RCC 7860 (cell line): Measurements from ENCODE around the gene SPDYE2B.
A peak's percentile ranks its signal among the peaks of the same experiment; 100 is the strongest.
"Not testable (repeated sequence)": the region's sequence is repeated elsewhere in the genome, so short reads cannot be mapped to it uniquely, and the experiment has no call there.

Experiments
- DNase-seq: peaks from one replicate; pipeline ENCODE4 v3.0.0-alpha.2; 2015; ENCODE audit warnings: low spot score
- FAIRE-seq: peaks from 2 replicates; lab custom pipeline; 2012; peaks lifted over from hg19 to GRCh38; lab: Jason Lieb, UNC

SPDYE2B gene, protein sequence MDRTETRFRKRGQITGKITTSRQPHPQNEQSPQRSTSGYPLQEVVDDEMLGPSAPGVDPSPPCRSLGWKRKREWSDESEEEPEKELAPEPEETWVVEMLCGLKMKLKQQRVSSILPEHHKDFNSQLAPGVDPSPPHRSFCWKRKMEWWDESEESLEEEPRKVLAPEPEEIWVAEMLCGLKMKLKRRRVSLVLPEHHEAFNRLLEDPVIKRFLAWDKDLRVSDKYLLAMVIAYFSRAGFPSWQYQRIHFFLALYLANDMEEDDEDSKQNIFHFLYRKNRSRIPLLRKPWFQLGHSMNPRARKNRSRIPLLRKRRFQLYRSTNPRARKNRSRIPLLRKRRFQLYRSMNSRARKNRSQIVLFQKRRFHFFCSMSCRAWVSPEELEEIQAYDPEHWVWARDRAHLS

DNA sequence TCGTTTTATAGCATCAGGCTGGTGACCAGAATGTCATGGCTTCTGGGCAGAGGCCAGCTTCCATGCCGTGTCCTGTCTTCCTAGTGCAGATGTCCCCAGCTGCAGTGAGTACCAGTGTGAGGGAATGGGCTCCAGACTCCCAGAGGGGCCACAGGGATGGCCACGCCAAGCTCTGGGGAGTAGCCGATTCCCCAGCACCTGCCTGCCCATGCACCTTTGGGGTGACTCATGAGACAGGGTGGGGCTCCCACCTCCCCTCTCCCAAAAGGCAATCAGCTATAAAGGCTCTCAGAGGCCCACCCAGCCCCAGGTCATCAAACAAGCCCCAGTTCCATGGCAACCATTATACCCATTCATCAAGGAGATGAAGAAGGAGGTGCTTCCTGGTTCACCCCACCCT, at the start of gene SPDYE2B:
SPDYE2B (plus strand) TSS at position 396 of the 400 bp plus-strand sequence. CDS start 2,030 bp downstream, outside the sequence.
- not testable (repeated sequence) for FAIRE-seq

DNA sequence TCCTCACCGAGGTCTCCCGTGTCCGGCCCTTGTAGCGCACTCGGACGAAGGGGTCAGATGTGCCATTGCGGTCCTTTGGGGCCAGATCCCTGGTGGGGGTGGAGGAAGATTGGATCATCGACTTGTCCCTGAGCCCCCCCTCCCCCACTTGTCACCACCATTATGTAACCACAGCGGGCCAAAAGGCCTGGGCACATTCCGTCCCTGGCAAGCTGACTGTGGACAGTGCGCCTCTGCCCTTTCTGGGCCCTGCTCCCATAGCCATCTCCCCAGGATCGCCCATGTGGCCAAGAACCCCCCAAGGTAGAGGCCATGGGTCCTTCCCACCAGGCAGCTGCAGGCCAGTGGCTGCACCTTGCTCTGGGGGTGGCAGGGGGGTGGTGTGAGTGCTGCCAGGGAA, 47.8 kb upstream of the SPDYE2B start:
- FAIRE-seq, DNase-seq: not testable (repeated sequence)

More for the DNA sequence above, at the start of gene SPDYE2B:
- DNase-seq: not testable (repeated sequence)

DNA sequence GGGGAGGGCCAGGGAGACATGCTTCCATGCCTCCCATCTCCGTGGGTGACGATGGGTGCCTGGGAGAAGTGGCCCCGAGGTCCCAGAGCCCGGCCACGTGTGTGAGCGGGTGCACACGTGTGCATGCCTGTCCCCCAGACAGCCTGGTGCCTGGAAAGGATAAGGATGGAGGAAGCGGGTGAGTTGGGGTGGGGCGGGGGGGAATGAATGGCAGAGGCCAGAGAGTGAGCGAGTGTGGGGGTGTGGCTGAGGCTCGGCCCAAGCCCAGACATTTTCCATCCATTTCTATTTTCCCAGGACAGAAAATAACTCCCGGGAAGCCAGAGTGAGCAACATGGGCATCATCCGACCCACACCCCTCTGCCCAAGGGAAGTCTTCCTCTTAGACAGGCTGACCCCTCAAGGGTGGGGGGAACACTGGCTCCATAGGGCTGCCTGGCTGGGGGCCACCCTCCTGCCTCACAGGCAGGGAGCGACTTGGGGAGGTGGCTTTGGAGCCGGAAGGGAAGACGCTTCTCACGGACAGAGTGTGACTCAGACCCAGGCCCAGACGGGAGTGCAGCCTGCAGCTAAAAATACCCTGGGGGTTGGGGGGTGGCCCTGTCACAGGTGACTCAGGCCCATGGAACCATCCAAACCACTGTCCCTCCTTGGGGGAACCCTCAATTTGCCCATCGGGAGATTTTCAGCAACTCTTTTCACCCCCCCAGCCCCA, 45.5 kb upstream of the SPDYE2B start:
- DNase-seq: not testable (repeated sequence)
- FAIRE-seq: peak; percentile 52

DNA sequence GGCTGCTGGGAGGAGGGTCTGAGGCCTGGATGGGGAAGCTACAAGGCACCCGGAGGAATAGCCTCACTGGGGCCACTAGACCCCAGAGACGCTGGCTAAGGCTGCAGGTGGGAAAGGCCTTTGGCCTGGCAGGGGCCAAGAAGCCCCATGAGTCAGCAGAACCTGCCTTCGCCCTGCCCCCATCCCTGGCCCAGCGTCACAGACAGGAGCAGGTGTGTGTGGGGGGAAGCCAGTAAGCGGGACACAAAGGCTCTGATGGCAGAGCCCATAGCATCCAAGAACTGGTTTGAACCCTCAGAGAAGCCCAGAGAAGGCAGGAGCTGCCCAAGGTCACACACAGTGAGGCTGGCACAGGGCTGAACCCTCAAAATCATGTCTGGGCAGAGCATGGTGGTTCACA, 43.3 kb upstream of the SPDYE2B start:
- DNase-seq, FAIRE-seq: not testable (repeated sequence)

DNA sequence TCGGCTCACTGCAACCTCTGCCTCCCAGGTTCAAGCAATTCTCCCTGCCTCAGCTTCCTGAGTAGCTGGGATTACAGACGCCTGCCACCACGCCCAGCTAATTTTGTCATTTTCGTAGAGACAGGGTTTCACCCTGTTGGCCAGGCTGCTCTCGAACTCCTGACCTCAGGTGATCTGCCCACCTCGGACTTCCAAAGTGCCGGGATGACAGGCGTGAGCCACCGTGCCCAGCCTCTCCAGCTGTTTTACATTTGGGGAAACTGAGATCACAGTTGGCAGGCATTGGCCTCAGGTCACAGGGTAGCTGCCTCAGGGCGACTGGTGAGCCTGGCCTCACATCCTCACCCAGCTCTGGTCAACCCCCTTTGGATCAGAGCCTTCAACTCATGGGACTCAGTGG, 40.4 kb upstream of the SPDYE2B start:
- FAIRE-seq, DNase-seq: not testable (repeated sequence)

DNA sequence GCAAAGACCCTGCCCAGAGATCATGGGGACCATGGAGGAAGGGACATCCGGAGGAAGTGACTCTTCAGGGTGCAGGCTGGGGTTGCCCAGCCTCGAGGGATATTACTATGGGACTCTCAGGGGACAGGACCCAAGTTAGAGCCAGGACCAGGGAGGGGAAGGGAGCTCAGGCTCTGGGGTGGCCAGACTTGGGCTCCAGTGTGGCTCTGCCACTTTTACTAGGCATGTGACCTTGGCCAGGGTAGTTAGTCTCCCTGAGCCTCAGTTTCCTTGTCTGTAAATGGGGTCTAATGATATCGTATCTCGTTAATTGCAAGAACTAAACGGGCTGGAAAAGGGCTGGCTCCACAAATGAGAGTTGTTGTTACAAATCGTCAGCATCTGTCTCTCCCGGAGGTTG, 39.7 kb upstream of the SPDYE2B start:
- FAIRE-seq: not testable (repeated sequence)

DNA sequence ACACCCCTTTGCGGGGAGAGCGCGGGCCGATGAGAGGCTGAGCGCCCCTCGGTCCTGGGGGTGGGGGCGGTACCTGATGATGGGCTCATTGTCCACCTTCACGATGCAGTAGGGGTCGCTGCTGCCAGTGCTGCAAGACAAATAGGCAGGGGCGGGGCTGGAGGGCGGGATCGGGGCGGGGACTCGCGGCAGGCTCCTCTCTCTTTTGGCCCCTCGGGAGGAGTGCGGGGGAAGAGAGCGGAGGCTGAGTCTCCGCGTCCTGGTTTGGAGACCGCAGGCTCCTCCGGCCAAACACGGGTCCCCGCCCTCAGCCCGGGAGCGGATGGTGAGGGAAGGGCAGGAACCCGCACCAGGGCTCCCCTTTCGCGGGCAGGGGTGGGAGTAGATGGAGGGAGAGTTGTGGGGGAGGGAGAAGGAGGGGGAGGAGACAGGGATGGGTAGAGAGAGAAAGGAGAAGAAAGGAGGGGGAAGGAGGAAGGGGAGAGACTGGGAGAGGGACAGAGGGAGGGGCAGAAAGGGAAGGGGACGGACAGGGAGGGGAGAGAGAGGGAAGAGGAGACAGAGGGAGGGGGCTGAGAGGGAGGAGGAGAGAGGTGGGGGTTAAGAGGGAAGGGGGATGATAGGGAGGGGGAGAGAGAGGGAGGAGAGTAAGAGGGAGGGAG, 39.0 kb upstream of the SPDYE2B start:
- DNase-seq, FAIRE-seq: not testable (repeated sequence)

More for the DNA sequence above, 39.7 kb upstream of the SPDYE2B start:
- not testable (repeated sequence) for DNase-seq

DNA sequence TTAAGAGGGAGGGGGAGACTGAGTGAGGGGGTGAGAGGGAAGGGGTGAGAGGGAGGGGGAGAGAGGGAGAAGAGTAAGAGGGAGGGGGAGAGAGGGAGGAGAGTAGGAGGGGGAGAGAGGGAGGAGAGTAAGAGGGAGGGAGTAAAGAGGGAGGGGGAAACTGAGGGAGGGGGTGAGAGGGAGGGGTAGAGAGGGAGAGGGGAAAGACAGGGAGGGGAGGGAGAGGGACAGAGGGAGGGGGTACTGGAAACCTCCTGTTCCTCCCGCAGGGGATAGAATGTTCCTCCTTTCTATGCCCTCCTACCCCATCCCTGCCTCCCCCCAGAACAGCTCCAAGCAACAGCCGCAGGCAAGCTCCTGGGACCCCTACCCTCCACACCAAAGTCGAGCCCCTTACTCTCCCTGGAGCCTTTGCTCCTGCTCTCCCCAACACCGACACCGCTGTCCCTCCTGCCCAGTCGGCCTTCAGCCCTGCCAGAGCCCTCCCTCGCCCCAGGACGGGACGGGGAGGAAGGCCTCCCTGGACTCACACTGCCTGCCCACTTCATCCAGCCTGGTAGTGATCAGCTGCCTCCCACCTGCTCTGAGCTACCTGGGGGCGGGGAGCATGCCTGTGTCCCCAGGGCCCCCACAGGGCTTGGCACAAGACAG, 38.3 kb upstream of the SPDYE2B start:
- not testable (repeated sequence) for FAIRE-seq, DNase-seq

DNA sequence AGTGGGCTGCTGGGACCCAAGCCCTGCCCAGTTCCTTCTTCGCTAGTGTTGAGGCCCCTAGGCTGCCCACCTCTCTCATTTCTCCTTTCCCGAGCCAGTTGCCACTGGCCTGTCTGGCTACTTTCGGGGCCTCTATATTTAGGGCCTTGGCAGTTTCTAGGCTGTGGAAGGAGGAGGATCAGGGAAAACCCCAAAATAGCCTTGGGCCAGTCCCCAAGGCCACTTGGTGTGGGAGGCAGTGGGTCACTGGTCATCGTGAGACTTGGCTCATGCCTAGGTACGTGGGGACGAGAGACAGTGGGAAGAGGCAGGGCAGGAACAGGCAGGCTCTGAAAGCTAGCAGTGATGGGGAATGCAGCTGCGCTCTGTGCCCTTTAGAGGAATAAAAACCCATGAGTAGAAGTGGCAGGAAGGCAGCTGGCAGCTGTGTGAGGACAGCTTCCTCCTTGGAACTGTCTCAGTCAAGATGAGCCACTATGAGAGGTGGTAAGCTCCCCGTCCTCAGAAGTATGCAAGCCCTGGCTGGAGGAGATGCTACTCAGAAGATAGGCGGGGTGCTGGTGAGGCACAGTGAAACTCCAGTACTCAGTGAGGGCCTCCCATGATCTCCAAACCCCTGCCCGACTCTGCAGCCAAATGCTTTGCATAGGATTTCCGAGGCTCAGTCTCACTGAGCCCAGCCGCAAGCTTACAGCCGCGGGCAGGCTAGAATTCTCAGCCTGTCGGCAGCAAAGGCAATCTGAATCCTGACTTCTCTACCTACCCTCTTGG, 36.4 kb upstream of the SPDYE2B start:
- not testable (repeated sequence) for DNase-seq, FAIRE-seq

DNA sequence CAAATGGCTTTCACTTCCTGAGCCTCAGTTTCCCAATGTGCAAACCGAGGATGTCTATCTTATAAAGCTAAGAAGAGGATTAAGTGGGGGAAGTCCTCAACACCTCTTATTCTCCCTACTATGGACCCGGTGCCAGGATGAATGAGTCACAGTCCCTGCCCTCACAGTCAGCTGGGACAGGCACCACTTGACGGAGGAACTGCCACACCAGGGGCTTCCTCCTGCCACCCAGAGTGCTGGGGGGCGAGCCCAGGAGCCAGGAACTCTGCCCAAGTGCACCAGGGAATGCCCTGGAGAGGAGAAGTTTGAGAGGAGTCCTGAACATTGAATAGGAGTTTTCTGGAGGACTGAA, 35.8 kb upstream of the SPDYE2B start:
- FAIRE-seq, DNase-seq: not testable (repeated sequence)

DNA sequence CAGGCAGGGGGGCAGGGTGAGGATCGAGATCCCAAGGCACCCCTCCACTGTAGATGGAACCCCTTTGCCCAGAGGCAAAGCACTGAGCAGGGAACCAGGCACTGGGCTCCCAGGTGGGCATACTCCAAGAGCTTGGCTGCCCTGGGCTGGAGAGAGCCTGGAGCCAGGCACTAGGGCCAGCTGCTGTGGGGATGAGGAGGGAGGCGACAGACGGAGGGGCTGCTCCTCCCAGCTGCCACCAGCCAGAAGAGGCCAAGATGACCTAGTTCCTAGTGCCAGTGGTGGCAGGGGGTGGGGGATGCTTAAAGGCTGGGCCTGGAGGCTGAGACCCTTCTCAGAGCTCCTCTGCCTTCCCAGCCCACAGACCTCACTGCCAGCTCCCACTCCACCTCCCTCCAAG, 35.2 kb upstream of the SPDYE2B start:
- not testable (repeated sequence) for FAIRE-seq, DNase-seq

DNA sequence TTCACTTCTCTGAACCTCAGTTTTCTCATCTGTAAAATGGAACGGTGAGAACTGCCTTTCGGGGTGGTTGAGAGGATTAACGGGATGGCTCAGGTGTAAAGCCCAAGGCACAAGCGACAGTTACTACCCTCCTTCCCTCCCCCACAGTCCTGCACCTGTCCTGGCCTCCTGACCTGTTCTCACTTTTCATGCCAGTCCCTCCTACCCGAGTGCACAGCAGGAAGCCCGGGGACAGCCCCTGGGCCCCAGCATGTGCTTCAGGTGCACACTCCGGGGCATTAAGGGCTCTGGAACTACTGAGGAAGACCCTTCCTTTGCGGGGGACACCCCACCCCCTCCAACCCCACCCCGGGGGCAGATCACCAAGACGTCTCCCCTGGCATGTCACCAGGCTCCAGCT, 34.2 kb upstream of the SPDYE2B start:
- FAIRE-seq, DNase-seq: not testable (repeated sequence)

DNA sequence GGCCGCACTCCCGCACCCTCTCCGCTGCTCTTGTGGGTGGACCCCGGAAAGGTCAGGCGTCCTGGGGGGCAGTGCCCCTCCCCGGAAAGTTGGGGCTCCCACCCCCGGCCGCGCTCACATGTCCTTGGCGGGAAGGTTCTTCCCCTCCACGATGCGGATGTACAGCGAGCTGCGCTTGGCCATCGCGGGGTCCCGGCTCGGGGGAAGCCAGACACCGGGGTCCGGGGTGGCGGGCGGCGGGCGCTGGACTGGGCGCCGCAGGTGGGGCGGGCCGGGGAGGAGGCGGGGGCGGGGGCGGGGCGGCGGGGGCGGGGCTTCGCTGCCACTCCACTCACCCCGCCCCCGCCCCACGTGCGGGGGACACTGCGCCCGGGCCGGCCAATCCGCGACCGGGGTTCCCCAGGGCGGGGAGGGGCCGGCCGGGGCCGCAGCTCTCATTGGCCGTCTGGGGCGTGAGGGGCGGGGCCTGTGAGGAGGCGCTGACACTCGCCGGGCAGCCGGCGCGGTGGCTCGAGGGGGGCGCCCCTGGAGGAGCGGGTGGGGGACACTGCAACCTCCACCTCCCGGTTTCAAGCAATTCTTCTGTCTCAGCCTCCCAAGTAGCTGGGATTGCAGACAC, 33.5 kb upstream of the SPDYE2B start, which contains the start of gene RASA4:
RASA4 (minus strand) TSS at position 250 of the 619 bp plus-strand sequence; CDS start at position 183, 67 bp downstream.
- not testable (repeated sequence) for FAIRE-seq, DNase-seq

DNA sequence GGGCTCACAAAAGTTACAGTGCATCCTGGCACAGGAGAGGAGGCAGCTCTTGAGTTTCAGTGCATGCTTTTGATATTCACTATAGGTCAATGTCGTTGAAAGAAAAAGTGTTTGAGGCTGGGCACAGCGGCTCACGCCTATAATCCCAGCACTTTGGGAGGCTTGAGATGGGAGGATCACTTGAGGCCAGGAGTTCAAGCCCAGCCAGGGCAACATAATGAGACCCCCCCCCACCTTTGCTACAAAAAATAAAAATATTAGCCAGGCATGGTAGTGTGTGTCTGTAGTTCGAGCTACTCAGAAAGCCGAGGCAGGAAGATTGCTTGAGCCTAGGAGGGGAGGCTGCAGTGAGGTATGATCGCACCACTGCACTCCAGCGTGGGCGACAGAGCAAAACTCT, 32.0 kb upstream of the SPDYE2B start:
- not testable (repeated sequence) for DNase-seq, FAIRE-seq

DNA sequence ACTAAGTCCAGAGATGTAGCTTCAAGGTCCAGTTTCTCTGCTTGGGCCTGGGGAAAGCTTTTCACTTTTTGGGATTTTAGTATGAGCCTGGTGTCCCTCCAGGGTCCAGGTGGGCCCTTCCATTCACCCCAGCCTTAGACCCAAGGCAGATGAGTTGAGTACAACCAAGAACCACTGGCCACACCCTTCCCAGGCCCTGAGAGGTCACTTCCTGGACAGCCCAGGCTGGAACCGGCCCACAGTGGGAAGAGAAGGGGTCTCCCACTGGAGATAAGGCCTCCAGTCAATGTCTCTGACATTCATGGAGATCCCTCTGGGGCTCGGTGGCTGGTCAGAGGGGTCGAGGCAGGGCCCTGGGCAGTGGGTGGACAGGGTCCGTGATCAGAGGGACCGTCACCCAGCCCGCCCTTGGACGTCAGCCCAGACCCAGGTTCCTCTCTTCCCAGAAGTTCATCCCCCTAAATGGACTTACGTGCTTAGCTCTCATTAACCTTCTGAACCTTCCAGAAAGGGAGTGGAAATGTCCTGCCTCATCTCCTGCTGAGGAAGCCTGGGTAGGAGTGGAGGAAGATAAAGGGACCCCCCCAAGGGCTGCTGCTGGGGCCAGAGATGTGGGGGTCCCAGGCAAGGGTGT, 22.7 kb upstream of the SPDYE2B start:
- FAIRE-seq, DNase-seq: not testable (repeated sequence)

DNA sequence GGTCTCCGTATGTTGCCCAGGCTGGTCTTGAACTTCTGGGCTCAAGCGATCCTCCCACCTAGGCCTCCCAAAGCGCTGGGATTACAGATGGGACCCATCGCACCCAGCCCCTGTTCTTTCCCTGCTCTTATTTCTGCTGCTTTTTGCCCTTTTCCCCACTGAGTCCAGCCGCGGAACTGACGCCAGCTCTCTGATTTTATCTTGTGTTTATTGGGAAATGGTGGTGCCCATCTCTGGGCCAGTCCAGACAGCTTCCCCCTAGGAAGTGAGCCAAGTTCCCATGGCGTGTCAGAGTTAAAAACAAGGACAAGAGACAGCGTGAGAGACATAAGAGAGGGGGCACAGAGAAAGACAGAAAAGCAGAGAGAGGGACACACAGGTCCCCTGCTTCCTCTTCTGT, 19.5 kb upstream of the SPDYE2B start:
- not testable (repeated sequence) for DNase-seq, FAIRE-seq

DNA sequence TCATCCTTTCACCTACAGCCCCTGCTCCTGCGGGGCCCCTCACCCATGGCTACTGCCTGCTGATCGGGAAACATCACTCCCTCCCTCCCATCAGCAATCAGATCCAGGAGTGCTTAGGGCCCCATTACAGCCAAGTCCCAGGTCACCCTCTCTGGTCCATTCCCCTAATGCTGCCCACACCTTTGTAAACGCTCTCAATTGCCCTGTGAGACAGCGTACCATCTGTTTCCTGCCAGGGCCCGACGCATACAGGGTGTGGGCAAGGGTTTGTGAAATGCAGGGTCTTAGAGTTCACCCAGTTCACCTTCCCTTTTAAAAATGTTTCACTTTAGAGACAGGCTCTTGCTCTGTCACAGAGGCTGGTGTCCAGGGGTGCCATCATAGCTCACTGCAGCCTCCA, 15.8 kb upstream of the SPDYE2B start:
- DNase-seq, FAIRE-seq: not testable (repeated sequence)

DNA sequence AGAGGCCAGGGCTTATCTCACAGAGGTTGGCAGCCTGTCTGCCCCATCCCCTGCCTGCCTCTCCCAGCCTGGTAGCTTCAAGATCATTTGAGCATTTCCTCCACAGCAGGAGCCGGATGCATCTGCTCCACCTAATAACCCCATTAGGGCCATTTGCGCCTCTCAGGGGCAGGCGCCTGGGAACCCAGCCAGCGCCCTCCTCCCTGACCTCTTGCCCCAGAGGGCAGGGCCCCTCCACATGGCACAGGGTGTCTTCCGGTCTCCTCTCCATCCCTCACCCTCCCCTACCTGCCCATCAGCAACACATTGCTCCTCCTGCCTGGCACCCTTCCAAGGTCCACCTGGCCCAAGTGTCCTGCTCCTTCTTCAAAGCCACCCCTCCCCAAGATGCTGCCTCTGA, 14.8 kb upstream of the SPDYE2B start:
- not testable (repeated sequence) for FAIRE-seq, DNase-seq

DNA sequence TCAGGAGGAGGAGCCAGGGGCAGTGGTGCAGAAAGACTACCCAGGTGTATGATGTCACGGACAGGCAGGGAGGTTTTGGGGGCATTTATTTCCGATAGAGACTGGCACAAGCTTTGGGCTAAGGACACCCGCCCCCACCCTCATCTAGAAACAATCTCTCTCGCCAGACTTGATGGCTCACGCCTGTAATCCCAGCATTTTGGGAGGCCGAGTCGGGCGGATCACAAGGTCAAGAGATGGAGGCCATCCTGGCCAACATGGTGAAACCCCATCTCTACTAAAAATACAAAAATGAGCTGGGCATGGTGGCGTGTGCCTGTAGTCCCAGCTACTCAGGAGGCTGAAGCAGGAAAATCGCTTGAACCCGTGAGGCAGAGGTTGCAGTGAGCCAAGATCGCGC, 13.2 kb upstream of the SPDYE2B start:
- FAIRE-seq: not testable (repeated sequence)

More for the DNA sequence above, 13.2 kb upstream of the SPDYE2B start:
- not testable (repeated sequence) for DNase-seq
